OCI-LY7 (cell line): ENCODE data around the gene ZNF574. TPM values are rescaled to one million over a fixed set of nuclear protein-coding genes. Genes with fewer than 3 reads are reported as not detected.

ENCODE experiments used
- BruUV-seq: library from RNA; stranded (reverse); fragments of 400-500 nt; replicated peaks from 2 replicates; lab custom pipeline; 2021; lab: Mats Ljungman, UMichigan
- CTCF ChIA-PET: fragments of 300-600 bp; sonication (Branson Sonifier 250); formaldehyde crosslinking; loops from one replicate; lab custom pipeline; 2022; ENCODE audit warnings: antibody characterized with exemption; ENCODE audit not compliant: unreplicated experiment; lab: Charles Lee
- POLR2A ChIA-PET: fragments of 300-600 bp; sonication (Branson Sonifier 250); formaldehyde crosslinking; loops from one replicate; lab custom pipeline; 2022; ENCODE audit warnings: antibody characterized with exemption; lab: Charles Lee
- DNase-seq: peaks from one replicate; pipeline ENCODE4 v3.0.0-alpha.2; 2015; ENCODE audit warnings: low spot score
- H2AFZ ChIP-seq: fragments of 200-600 bp; sonication (generic), shearing (Covaris generic); 2 replicates; pipeline ENCODE4 v1.6.1; 2014; ENCODE audit warnings: mild to moderate bottlenecking, antibody characterized with exemption, low read length, moderate library complexity
- H3K27ac ChIP-seq: fragments of 200-600 bp; sonication (generic); 2 replicates; pipeline ENCODE4 v1.5.1; 2014; ENCODE audit warnings: mixed run types, low read depth, mild to moderate bottlenecking, moderate library complexity, low read length, inconsistent platforms; ENCODE audit not compliant: poor library complexity, severe bottlenecking
- H3K36me3 ChIP-seq: fragments of 200-600 bp; sonication (generic); 2 replicates; pipeline ENCODE4 v1.6.1; 2014; ENCODE audit warnings: mild to moderate bottlenecking, antibody characterized with exemption, low read length, moderate library complexity, mixed read lengths; ENCODE audit not compliant: insufficient read depth
- H3K4me1 ChIP-seq: fragments of 200-600 bp; sonication (generic); 2 replicates; pipeline ENCODE4 v1.5.1; 2014; ENCODE audit warnings: mild to moderate bottlenecking, low read length; ENCODE audit not compliant: insufficient read depth, poor library complexity, severe bottlenecking
- H3K4me2 ChIP-seq: fragments of 200-600 bp; sonication (generic); 2 replicates; pipeline ENCODE4 v1.6.1; 2014; ENCODE audit warnings: mild to moderate bottlenecking, low read length
- H3K4me3 ChIP-seq: fragments of 200-600 bp; sonication (generic); 2 replicates; pipeline ENCODE4 v1.5.1; 2014; ENCODE audit warnings: mild to moderate bottlenecking, low read depth, low read length; ENCODE audit not compliant: poor library complexity, severe bottlenecking
- H3K79me2 ChIP-seq: fragments of 200-600 bp; sonication (generic); 2 replicates; pipeline ENCODE4 v1.6.1; 2016; ENCODE audit warnings: low read depth, mild to moderate bottlenecking, low read length, moderate library complexity, mixed read lengths; ENCODE audit not compliant: insufficient read depth
- H3K9me2 ChIP-seq: fragments of 200-600 bp; sonication (generic); 2 replicates; pipeline ENCODE4 v1.6.1; 2016; ENCODE audit warnings: mild to moderate bottlenecking, low read length, mixed read lengths; ENCODE audit not compliant: insufficient read depth
- H3K9me3 ChIP-seq: fragments of 200-600 bp; sonication (generic); 2 replicates; pipeline ENCODE4 v1.6.1; 2014; ENCODE audit warnings: mild to moderate bottlenecking, mixed run types, low read length, mixed read lengths
- H4K20me1 ChIP-seq: fragments of 200-600 bp; sonication (generic); 2 replicates; pipeline ENCODE4 v1.6.1; 2014; ENCODE audit warnings: mild to moderate bottlenecking, antibody characterized with exemption, low read length, moderate library complexity, mixed read lengths; ENCODE audit not compliant: insufficient read depth
- EZH2phosphoT487 ChIP-seq: fragments of 200-600 bp; sonication (generic); IDR thresholded peaks from 2 replicates; pipeline ENCODE4 v1.6.1; 2018; ENCODE audit warnings: low read depth, borderline replicate concordance, mild to moderate bottlenecking, mixed run types, antibody characterized with exemption, low read length, moderate library complexity, mixed read lengths
- intact Hi-C: fragments of 100-400 bp; cut with micrococcal nuclease; formaldehyde crosslinking; loops from one replicate; pipeline ENCODE4 v1.10.0; 2022; ENCODE audit not compliant: unreplicated experiment
- total RNA-seq, 2 experiments: library from RNA; depleted of rRNA in 1 of 2; stranded (reverse); fragments of >200 nt in 1 of 2; shearing (Covaris generic) in 1 of 2; gene quantifications; 2 replicates each; pipeline ENCODE4 v1.2.3, GENCODE V29; 2014 to 2022
- TF ChIP-seq, protein P1 (sequence below): fragments of 200-600 bp; sonication (generic); conservative IDR thresholded peaks from 2 replicates; pipeline ENCODE4 v1.5.1; 2014; ENCODE audit warnings: mild to moderate bottlenecking, antibody characterized with exemption, low read length, moderate library complexity, mixed read lengths

ZNF574 gene
- total RNA-seq, 2 experiments from 2014 or later: 14.5 to 29.3 TPM

DNA sequence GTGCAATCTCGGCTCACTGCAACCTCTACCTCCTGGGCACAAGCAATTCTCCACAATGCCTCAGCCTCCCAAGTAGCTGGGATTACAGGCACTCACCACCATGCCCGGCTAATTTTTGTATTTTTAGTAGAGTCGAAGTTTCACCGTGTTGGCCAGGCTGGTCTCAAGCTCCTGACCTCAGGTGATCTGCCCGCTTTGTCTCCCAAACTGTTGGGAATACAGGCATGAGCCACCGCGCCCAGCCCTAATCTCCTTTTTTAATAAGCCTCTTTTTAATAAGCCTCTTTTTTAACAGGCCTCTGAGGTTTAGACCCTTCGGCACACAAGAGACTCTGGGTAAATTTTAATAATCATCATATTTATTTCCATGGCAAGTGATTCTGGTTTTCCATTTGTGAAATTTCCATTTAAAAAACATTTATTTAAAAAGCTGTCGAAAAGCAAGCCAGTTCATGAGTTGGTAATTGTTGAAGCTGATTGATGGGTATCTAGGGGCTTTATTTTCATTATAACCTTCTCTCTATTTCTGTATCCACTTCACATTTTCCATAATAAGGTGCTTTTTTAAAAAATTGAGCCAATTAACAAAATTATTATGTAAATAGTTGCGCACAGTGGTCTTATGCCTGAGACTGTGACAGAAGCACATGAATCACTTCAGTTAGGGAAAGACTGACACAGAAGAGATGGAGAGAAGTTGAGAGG is 44.5 kb downstream of the ZNF574 start:
- H3K36me3 ChIP-seq: peaks cover 89% of the 10 kb centered on the region
- peaks cover 29% of the 10 kb centered on the region for H3K79me2 ChIP-seq
- ChIA-PET POLR2A (no interaction called here), CTCF (interaction anchor here (0.9 kb wide), 1 partner anchor 12 kb away, joined by 4 read pairs; no protein-coding TSS in a partner anchor)
- peak overlapping the region; percentile 78 for H3K27ac ChIP-seq
- intact Hi-C loops: no loop called here
- H3K4me3 ChIP-seq: no peak overlapping the region
- H4K20me1 ChIP-seq: no peaks in the 10 kb centered on the region
- no peaks in the 10 kb centered on the region for H3K9me2 ChIP-seq
- no peak for TF ChIP-seq EZH2phosphoT487
- TF ChIP-seq, protein P1, sequence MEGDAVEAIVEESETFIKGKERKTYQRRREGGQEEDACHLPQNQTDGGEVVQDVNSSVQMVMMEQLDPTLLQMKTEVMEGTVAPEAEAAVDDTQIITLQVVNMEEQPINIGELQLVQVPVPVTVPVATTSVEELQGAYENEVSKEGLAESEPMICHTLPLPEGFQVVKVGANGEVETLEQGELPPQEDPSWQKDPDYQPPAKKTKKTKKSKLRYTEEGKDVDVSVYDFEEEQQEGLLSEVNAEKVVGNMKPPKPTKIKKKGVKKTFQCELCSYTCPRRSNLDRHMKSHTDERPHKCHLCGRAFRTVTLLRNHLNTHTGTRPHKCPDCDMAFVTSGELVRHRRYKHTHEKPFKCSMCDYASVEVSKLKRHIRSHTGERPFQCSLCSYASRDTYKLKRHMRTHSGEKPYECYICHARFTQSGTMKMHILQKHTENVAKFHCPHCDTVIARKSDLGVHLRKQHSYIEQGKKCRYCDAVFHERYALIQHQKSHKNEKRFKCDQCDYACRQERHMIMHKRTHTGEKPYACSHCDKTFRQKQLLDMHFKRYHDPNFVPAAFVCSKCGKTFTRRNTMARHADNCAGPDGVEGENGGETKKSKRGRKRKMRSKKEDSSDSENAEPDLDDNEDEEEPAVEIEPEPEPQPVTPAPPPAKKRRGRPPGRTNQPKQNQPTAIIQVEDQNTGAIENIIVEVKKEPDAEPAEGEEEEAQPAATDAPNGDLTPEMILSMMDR: no peak
- peaks cover 91% of the 10 kb centered on the region for H3K4me1 ChIP-seq
- H3K9me3 ChIP-seq: 0 out of 2 replicates have a peak, but pooled peaks cover 5% of the 10 kb centered on the region
- no peak for DNase-seq
- no peak overlapping the region for H2AFZ ChIP-seq
- BruUV-seq: no TSS peak
- peak overlapping the region; percentile 61; the same call in 1 of the 2 replicates for H3K4me2 ChIP-seq

DNA sequence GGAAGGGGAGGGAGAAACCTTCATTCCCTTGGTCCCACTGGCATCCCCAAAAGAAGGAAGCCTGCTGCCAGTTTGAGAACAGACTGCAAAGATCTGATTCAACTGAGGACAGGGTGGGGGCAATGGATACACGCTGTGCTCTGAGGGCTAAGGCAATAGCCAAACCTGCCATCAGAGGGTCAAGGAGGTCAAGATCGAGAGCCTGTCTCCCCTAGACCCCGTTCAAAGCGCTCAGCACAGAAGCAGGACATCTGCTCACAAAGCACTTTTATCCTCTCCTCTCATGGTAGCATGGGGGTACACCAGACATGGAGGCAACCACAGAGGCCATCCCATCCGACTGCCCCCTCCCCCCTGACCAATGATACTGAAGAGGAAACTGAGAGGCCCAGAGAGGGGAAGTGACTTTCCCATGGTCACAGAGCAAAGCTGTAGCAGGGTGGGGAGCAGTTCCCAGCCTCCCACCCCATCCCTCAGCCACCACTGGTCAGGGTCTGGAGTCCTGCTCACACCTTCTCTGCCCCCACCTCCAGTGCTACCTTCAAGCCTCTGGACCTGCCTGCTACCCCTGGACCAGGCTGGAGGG is 45.2 kb downstream of the ZNF574 start:
- POLR2A ChIA-PET: interaction anchor here (1.0 kb wide), 1 partner anchor 12 kb away, joined by 3 read pairs; no protein-coding TSS in a partner anchor
- Histone ChIP-seq H3K9me3 (0 out of 2 replicates have a peak, but pooled peaks cover 5% of the 10 kb centered on the region), H3K4me1 (peaks cover 91% of the 10 kb centered on the region), H2AFZ (no peak overlapping the region), H3K4me2 (peak overlapping the region; percentile 61), H3K79me2 (peaks cover 36% of the 10 kb centered on the region), H3K27ac (peak overlapping the region; percentile 78), H3K36me3 (peaks cover 88% of the 10 kb centered on the region), H3K9me2 (no peaks in the 10 kb centered on the region), H3K4me3 (peak overlapping the region; percentile 43), H4K20me1 (no peaks in the 10 kb centered on the region)
- no TSS peak for BruUV-seq
- intact Hi-C loops: no loop called here
- TF ChIP-seq EZH2phosphoT487: no peak
- TF ChIP-seq, protein P1: no peak
- DNase-seq: no peak
- CTCF ChIA-PET: no interaction called here
